GM23338 (cell line): Measurements from ENCODE around the gene CUEDC2. TPM values are rescaled to one million over a fixed set of nuclear protein-coding genes. Genes with fewer than 3 reads are reported as not detected.

Experiments used
- ATAC-seq: fragments of 200-7000 bp; cut with Tn5 transposase; 3 replicates; pipeline ENCODE4 v1.9.1; 2020
- DNase-seq: peaks from one replicate; pipeline ENCODE4 v3.0.0-alpha.2; 2015; ENCODE audit warnings: low spot score
- H2AFZ ChIP-seq: fragments of 200-600 bp; sonication (generic); 2 replicates; pipeline ENCODE4 v1.8.0; 2016; ENCODE audit warnings: antibody characterized with exemption, mild to moderate bottlenecking, moderate library complexity
- H3F3A ChIP-seq: fragments of 200-600 bp; sonication (generic); replicated peaks from 2 replicates; pipeline ENCODE4 v1.8.0; 2017; ENCODE audit warnings: antibody characterized with exemption, mixed run types, low read depth
- H3K27ac ChIP-seq: fragments of 200-600 bp; sonication (generic); 2 replicates; pipeline ENCODE4 v1.6.1; 2016; ENCODE audit warnings: low read depth
- H3K27me3 ChIP-seq: fragments of 200-600 bp; sonication (generic); 2 replicates; pipeline ENCODE4 v1.8.0; 2016; ENCODE audit warnings: mild to moderate bottlenecking, mixed run types, moderate library complexity; ENCODE audit not compliant: insufficient read depth
- H3K36me3 ChIP-seq: fragments of 200-600 bp; sonication (generic); 2 replicates; pipeline ENCODE4 v1.8.0; 2016; ENCODE audit warnings: mild to moderate bottlenecking; ENCODE audit not compliant: insufficient read depth
- H3K4me1 ChIP-seq: fragments of 200-600 bp; sonication (generic); 2 replicates; pipeline ENCODE4 v1.8.0; 2016; ENCODE audit warnings: mild to moderate bottlenecking, moderate library complexity; ENCODE audit not compliant: insufficient read depth
- H3K4me2 ChIP-seq: fragments of 200-600 bp; sonication (generic); 2 replicates; pipeline ENCODE4 v1.7.1; 2017; ENCODE audit warnings: mixed run types
- H3K4me3 ChIP-seq: fragments of 200-600 bp; sonication (generic); 2 replicates; pipeline ENCODE4 v1.6.1; 2016; ENCODE audit warnings: mixed run types
- H3K79me2 ChIP-seq: fragments of 200-600 bp; sonication (generic); replicated peaks from 2 replicates; pipeline ENCODE4 v1.8.0; 2017; ENCODE audit warnings: mild to moderate bottlenecking; ENCODE audit not compliant: insufficient read depth
- H3K9me2 ChIP-seq: fragments of 200-600 bp; sonication (generic); 2 replicates; pipeline ENCODE4 v1.8.0; 2017; ENCODE audit not compliant: insufficient read depth
- H4K20me1 ChIP-seq: fragments of 200-600 bp; sonication (generic); replicated peaks from 2 replicates; pipeline ENCODE4 v1.8.0; 2017; ENCODE audit warnings: mild to moderate bottlenecking; ENCODE audit not compliant: insufficient read depth
- H3K27ac Mint-ChIP-seq: 2 replicates; pipeline ENCODE4 v1.8.0; 2020; ENCODE audit warnings: inconsistent platforms, mild to moderate bottlenecking, moderate library complexity, mixed read lengths
- H3K27me3 Mint-ChIP-seq: 3 replicates; pipeline ENCODE4 v1.8.0; 2022; ENCODE audit warnings: low read depth, mild to moderate bottlenecking, moderate library complexity, mixed read lengths, inconsistent platforms; ENCODE audit not compliant: insufficient read depth, poor library complexity
- H3K36me3 Mint-ChIP-seq: 3 replicates; pipeline ENCODE4 v1.8.0; 2021; ENCODE audit warnings: low read depth, mild to moderate bottlenecking, inconsistent platforms, moderate library complexity, mixed read lengths
- H3K4me1 Mint-ChIP-seq: 3 replicates; pipeline ENCODE4 v1.8.0; 2020; ENCODE audit warnings: mild to moderate bottlenecking, inconsistent platforms, mixed read lengths
- H3K4me3 Mint-ChIP-seq: 3 replicates; pipeline ENCODE4 v1.8.0; 2021; ENCODE audit warnings: moderate library complexity, mild to moderate bottlenecking, inconsistent platforms, mixed read lengths
- H3K9me3 Mint-ChIP-seq: 3 replicates; pipeline ENCODE4 v1.8.0; 2020; ENCODE audit warnings: moderate library complexity, mild to moderate bottlenecking, inconsistent platforms, mixed read lengths
- CREB1 ChIP-seq: fragments of 250-450 bp; sonication (Bioruptor Pico); IDR thresholded peaks from 2 replicates; pipeline ENCODE4 v1.5.0; 2020; ENCODE audit warnings: low read depth, mild to moderate bottlenecking, moderate library complexity
- EZH2 ChIP-seq: fragments of 200-600 bp; sonication (generic); IDR thresholded peaks from one replicate; pipeline ENCODE4 v1.8.0; 2017; ENCODE audit warnings: antibody characterized with exemption, mild to moderate bottlenecking, low read depth; ENCODE audit not compliant: unreplicated experiment
- EZH2phosphoT487 ChIP-seq: fragments of 200-600 bp; sonication (generic); IDR thresholded peaks from one replicate; pipeline ENCODE4 v1.8.1; 2018; ENCODE audit warnings: antibody characterized with exemption; ENCODE audit not compliant: unreplicated experiment
- JUNB ChIP-seq: IDR thresholded peaks from one replicate; pipeline ENCODE4 v1.6.1; 2016; ENCODE audit warnings: antibody characterized with exemption; ENCODE audit not compliant: unreplicated experiment
- NANOG ChIP-seq: IDR thresholded peaks from 2 replicates; pipeline ENCODE4 v1.6.1; 2016; ENCODE audit warnings: antibody characterized with exemption, borderline replicate concordance
- POLR2AphosphoS5 ChIP-seq: IDR thresholded peaks from 2 replicates; pipeline ENCODE4 v1.6.1; 2016; ENCODE audit warnings: antibody characterized with exemption, low read depth
- STAT1 ChIP-seq: IDR thresholded peaks from one replicate; pipeline ENCODE4 v1.6.1; 2016; ENCODE audit warnings: antibody characterized with exemption; ENCODE audit not compliant: unreplicated experiment
- ZNF114 ChIP-seq: fragments of 250-450 bp; sonication (Bioruptor Pico); IDR thresholded peaks from 2 replicates; pipeline ENCODE4 v1.5.0; 2020; ENCODE audit warnings: mild to moderate bottlenecking, moderate library complexity
- ZNF331 ChIP-seq: fragments of 250-450 bp; sonication (Bioruptor Pico); IDR thresholded peaks from 2 replicates; pipeline ENCODE4 v1.5.0; 2020; ENCODE audit warnings: low read depth, mild to moderate bottlenecking, moderate library complexity
- polyA plus RNA-seq: library from polyadenylated mRNA; unstranded; fragments of >200 nt; fragmentation: Nextera tagmentation; extraction: Ambion mirVana; gene quantifications from 2 replicates; pipeline ENCODE4 v1.2.1, GENCODE V29; 2016
- total RNA-seq: library from RNA; depleted of rRNA; stranded (reverse); fragments of >200 nt; shearing (Covaris generic); gene quantifications from 2 replicates; pipeline ENCODE4 v1.2.3, GENCODE V29; 2014
- TF ChIP-seq, protein P1 (sequence below), 2 experiments: fragments of 200-600 bp in 1 of 2; sonication (generic) in 1 of 2; conservative IDR thresholded peaks; 2 replicates each; pipeline versions ENCODE4 v1.5.1 to v1.6.1; 2016 to 2017; ENCODE audit warnings: antibody characterized with exemption in 2 of 2, low read depth in 2 of 2, mild to moderate bottlenecking in 2 of 2, moderate library complexity in 1 of 2
- TF ChIP-seq, protein P2 (sequence below): IDR thresholded peaks from one replicate; pipeline ENCODE4 v1.6.1; 2018; ENCODE audit warnings: antibody characterized with exemption; ENCODE audit not compliant: unreplicated experiment
- TF ChIP-seq, protein P3 (sequence below): fragments of 250-450 bp; sonication (Bioruptor Pico); IDR thresholded peaks from 2 replicates; pipeline ENCODE4 v1.5.0; 2020; ENCODE audit warnings: mild to moderate bottlenecking, moderate library complexity
- TF ChIP-seq, protein P4 (sequence below): IDR thresholded peaks from 2 replicates; pipeline ENCODE4 v1.6.1; 2016; ENCODE audit warnings: antibody characterized with exemption

The CUEDC2 gene
- total and polyA plus RNA-seq, 2 experiments from 2014 or later = 39.2 to 47.3 TPM

DNA sequence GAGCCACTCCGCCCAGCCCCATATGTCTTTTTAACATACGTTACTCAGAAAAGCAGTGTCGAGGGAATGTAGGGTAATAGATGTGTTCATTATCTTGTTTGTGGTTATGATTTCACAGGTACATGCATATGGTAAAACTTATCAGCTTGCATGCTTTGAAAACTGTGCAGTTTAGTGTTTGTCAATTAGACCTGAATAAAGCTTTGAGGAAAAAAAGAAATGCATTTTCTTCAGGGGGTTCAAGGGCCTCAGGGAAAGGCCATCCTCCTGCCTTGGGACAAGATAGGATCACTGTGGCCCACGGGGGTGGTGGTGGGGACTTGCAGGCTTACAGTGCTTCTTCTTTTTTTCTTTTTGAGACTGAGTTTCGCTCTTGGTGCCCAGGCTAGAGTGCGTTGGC is 34.9 kb upstream of the CUEDC2 start:
- Histone ChIP-seq H3K79me2 (peaks cover 18% of the 10 kb centered on the region; the same call in 1 of the 2 replicates), H3K4me2 (no peak overlapping the region), H3K4me1 (peaks cover 16% of the 10 kb centered on the region), H2AFZ (no peak overlapping the region), H3K4me3 (no peak overlapping the region), H3F3A (0 out of 2 replicates have a peak, but pooled peaks cover 8% of the 10 kb centered on the region), H4K20me1 (no peaks in the 10 kb centered on the region; the same call in 1 of the 2 replicates), H3K9me2 (no peaks in the 10 kb centered on the region), H3K36me3 (no peaks in the 10 kb centered on the region), H3K27ac (no peak overlapping the region), H3K27me3 (peaks cover 1% of the 10 kb centered on the region; the same call in 1 of the 2 replicates)
- peaks cover 16% of the 10 kb centered on the region for H3K4me1 Mint-ChIP-seq
- peaks cover 9% of the 10 kb centered on the region for H3K36me3 Mint-ChIP-seq
- H3K27me3 Mint-ChIP-seq = peaks cover 7% of the 10 kb centered on the region
- H3K27ac Mint-ChIP-seq = no peak overlapping the region
- H3K4me3 Mint-ChIP-seq = no peak overlapping the region
- TF ChIP-seq ZNF331 (CRISPR knock-in tag) (no peak), STAT1 (no peak), CREB1 (CRISPR knock-in tag) (no peak), POLR2AphosphoS5 (no peak), EZH2phosphoT487 (no peak), ZNF114 (no peak), NANOG (no peak), JUNB (no peak), EZH2 (no peak)
- TF ChIP-seq, protein P1, sequence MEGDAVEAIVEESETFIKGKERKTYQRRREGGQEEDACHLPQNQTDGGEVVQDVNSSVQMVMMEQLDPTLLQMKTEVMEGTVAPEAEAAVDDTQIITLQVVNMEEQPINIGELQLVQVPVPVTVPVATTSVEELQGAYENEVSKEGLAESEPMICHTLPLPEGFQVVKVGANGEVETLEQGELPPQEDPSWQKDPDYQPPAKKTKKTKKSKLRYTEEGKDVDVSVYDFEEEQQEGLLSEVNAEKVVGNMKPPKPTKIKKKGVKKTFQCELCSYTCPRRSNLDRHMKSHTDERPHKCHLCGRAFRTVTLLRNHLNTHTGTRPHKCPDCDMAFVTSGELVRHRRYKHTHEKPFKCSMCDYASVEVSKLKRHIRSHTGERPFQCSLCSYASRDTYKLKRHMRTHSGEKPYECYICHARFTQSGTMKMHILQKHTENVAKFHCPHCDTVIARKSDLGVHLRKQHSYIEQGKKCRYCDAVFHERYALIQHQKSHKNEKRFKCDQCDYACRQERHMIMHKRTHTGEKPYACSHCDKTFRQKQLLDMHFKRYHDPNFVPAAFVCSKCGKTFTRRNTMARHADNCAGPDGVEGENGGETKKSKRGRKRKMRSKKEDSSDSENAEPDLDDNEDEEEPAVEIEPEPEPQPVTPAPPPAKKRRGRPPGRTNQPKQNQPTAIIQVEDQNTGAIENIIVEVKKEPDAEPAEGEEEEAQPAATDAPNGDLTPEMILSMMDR (conservative IDR thresholded peaks at IDR 0.05; ENCODE audit: low read depth in 2 of 2) = no peak
- TF ChIP-seq, protein P2, sequence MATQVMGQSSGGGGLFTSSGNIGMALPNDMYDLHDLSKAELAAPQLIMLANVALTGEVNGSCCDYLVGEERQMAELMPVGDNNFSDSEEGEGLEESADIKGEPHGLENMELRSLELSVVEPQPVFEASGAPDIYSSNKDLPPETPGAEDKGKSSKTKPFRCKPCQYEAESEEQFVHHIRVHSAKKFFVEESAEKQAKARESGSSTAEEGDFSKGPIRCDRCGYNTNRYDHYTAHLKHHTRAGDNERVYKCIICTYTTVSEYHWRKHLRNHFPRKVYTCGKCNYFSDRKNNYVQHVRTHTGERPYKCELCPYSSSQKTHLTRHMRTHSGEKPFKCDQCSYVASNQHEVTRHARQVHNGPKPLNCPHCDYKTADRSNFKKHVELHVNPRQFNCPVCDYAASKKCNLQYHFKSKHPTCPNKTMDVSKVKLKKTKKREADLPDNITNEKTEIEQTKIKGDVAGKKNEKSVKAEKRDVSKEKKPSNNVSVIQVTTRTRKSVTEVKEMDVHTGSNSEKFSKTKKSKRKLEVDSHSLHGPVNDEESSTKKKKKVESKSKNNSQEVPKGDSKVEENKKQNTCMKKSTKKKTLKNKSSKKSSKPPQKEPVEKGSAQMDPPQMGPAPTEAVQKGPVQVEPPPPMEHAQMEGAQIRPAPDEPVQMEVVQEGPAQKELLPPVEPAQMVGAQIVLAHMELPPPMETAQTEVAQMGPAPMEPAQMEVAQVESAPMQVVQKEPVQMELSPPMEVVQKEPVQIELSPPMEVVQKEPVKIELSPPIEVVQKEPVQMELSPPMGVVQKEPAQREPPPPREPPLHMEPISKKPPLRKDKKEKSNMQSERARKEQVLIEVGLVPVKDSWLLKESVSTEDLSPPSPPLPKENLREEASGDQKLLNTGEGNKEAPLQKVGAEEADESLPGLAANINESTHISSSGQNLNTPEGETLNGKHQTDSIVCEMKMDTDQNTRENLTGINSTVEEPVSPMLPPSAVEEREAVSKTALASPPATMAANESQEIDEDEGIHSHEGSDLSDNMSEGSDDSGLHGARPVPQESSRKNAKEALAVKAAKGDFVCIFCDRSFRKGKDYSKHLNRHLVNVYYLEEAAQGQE = no peak
- TF ChIP-seq, protein P3, sequence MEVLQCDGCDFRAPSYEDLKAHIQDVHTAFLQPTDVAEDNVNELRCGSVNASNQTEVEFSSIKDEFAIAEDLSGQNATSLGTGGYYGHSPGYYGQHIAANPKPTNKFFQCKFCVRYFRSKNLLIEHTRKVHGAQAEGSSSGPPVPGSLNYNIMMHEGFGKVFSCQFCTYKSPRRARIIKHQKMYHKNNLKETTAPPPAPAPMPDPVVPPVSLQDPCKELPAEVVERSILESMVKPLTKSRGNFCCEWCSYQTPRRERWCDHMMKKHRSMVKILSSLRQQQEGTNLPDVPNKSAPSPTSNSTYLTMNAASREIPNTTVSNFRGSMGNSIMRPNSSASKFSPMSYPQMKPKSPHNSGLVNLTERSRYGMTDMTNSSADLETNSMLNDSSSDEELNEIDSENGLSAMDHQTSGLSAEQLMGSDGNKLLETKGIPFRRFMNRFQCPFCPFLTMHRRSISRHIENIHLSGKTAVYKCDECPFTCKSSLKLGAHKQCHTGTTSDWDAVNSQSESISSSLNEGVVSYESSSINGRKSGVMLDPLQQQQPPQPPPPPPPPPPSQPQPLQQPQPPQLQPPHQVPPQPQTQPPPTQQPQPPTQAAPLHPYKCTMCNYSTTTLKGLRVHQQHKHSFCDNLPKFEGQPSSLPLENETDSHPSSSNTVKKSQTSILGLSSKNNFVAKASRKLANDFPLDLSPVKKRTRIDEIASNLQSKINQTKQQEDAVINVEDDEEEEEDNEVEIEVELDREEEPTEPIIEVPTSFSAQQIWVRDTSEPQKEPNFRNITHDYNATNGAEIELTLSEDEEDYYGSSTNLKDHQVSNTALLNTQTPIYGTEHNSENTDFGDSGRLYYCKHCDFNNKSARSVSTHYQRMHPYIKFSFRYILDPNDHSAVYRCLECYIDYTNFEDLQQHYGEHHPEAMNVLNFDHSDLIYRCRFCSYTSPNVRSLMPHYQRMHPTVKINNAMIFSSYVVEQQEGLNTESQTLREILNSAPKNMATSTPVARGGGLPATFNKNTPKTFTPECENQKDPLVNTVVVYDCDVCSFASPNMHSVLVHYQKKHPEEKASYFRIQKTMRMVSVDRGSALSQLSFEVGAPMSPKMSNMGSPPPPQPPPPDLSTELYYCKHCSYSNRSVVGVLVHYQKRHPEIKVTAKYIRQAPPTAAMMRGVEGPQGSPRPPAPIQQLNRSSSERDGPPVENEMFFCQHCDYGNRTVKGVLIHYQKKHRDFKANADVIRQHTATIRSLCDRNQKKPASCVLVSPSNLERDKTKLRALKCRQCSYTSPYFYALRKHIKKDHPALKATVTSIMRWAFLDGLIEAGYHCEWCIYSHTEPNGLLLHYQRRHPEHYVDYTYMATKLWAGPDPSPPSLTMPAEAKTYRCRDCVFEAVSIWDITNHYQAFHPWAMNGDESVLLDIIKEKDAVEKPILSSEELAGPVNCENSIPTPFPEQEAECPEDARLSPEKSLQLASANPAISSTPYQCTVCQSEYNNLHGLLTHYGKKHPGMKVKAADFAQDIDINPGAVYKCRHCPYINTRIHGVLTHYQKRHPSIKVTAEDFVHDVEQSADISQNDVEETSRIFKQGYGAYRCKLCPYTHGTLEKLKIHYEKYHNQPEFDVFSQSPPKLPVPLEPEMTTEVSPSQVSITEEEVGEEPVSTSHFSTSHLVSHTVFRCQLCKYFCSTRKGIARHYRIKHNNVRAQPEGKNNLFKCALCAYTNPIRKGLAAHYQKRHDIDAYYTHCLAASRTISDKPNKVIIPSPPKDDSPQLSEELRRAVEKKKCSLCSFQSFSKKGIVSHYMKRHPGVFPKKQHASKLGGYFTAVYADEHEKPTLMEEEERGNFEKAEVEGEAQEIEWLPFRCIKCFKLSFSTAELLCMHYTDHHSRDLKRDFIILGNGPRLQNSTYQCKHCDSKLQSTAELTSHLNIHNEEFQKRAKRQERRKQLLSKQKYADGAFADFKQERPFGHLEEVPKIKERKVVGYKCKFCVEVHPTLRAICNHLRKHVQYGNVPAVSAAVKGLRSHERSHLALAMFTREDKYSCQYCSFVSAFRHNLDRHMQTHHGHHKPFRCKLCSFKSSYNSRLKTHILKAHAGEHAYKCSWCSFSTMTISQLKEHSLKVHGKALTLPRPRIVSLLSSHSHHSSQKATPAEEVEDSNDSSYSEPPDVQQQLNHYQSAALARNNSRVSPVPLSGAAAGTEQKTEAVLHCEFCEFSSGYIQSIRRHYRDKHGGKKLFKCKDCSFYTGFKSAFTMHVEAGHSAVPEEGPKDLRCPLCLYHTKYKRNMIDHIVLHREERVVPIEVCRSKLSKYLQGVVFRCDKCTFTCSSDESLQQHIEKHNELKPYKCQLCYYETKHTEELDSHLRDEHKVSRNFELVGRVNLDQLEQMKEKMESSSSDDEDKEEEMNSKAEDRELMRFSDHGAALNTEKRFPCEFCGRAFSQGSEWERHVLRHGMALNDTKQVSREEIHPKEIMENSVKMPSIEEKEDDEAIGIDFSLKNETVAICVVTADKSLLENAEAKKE (CRISPR knock-in tag) = no peak
- TF ChIP-seq, protein P4, sequence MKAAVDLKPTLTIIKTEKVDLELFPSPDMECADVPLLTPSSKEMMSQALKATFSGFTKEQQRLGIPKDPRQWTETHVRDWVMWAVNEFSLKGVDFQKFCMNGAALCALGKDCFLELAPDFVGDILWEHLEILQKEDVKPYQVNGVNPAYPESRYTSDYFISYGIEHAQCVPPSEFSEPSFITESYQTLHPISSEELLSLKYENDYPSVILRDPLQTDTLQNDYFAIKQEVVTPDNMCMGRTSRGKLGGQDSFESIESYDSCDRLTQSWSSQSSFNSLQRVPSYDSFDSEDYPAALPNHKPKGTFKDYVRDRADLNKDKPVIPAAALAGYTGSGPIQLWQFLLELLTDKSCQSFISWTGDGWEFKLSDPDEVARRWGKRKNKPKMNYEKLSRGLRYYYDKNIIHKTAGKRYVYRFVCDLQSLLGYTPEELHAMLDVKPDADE = no peak
- no peaks in the 10 kb centered on the region for H3K9me3 Mint-ChIP-seq
- DNase-seq = no peak
- no peak for ATAC-seq
